SHP77 (cell line): ENCODE data around the gene CNPY3.
"Not testable (repeated sequence)": the region's sequence is repeated elsewhere in the genome, so short reads cannot be mapped to it uniquely, and the experiment has no call there.

Experiments
- DNase-seq, 2 experiments: peaks; one replicate each; lab custom pipeline; 2025; lab: John Stamatoyannopoulos, UW

CNPY3 gene

DNA sequence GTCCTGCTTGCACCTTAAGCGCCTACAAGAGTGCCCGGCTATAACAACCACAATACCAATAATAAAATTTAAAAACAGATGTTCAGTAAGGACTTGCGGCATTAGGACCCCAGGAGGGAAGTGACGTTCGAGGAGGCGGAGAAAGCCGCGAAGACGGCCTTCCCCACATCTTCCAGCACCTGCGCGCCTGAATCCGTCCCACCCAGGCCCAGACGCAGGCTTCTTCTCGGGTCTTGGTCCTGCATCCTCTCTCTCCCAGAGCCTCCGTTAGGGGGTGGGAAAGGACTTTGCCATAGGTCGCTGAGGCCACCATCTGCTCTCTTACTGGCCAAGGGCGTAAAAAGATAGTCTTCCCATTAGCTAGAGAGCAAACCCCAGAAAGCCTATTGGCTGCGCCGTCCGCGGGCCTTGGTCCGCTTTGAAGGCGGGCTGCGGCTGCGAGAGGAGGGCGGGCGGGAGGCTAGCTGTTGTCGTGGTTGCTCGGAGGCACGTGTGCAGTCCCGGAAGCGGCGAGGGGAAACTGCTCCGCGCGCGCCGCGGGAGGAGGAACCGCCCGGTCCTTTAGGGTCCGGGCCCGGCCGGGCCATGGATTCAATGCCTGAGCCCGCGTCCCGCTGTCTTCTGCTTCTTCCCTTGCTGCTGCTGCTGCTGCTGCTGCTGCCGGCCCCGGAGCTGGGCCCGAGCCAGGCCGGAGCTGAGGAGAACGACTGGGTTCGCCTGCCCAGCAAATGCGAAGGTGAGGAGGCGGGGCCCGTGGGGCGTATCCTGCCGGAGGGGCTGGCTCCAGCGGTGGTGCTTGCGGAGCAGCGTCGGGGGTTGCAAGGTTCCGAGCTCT lies at the start of gene CNPY3:
TSS of gene CNPY3 (plus strand) at position 495 of the 835 bp plus-strand sequence. CDS start at position 586, 91 bp downstream.
- DNase-seq, result peak; percentile 95 to 98

DNA sequence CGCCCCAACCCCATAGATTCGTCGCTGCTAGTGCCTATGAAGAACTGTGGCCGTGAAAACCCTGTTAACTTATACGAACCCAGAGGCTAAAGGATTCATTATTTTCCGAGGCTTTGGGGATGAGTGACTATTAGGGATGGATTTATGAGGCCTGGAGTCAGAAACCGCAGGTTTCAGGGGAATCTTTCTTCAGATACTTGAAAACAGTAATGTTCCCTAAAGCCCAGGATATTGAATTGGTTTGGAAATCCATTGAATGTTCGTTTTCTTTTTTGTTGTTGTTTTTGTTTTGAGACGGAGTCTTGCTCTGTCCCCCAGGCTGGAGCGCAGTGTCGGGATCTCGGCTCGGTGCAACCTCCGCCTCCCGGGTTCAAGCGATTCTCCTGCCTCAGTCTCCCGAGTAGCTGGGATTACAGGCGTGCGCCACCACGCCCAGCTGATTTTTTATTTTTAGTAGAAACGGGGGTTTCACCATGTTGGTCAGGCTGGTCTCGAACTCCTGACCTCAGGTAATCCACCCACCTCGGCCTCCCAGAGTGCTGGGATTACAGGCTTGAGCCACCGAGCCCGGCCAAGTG lies 49.0 kb upstream of the CNPY3 start:
- not testable (repeated sequence) for DNase-seq

DNA sequence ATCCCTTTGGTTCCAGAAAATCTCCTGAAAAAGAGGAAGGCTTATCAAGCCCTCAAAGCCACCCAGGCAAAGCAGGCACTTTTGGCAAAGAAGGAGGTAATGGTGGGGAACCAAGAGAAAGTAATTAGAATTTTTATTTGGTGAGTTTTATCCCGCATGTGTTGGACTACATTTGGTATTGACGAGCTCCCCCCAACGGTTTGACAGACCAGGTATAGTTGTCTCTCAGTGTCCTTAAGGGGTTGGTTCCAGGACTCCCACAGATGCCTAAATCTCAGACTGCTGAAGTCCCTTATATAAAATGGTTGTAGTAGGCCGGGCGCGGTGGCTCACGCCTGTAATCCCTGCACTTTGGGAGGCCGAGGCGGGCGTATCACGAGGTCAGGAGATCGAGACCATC lies 48.4 kb upstream of the CNPY3 start:
- DNase-seq, result not testable (repeated sequence)

DNA sequence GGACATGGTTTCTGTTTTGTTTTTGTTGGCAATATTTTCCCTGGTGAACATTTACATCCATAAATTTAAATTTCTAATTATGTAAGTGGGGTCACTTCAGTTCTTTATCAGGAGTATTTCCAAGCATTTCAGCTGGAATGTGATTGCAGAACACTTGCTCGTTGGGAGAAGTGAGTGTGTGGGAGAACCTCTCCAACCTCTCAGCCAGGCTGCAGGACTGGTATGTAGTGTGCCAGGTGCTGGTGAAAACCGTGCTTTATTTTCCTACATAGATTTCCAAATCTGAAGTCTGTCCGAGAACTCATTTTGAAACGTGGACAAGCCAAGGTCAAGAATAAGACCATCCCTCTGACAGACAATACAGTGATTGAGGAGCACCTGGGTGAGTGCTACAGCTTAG lies 43.6 kb upstream of the CNPY3 start:
- DNase-seq, result no peak

DNA sequence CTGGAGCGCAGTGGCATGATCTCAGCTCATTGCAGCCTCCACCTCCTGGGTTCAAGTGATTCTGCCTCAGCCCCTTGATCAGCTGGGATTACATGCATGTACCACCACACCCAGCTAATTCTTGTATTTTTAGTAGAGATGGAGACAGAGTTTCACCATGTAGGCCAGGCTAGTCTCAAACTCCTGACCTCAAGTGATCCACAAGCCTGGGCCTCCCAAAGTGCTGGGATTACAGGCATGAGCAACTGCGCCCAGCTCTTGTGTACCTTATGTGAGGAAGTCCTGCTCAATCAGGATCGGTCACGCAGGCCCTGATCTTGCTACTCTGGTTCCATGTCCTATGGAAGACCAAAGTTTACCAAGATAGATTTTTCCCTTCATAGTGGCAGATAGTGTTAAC lies 41.1 kb upstream of the CNPY3 start:
- DNase-seq, result not testable (repeated sequence)

DNA sequence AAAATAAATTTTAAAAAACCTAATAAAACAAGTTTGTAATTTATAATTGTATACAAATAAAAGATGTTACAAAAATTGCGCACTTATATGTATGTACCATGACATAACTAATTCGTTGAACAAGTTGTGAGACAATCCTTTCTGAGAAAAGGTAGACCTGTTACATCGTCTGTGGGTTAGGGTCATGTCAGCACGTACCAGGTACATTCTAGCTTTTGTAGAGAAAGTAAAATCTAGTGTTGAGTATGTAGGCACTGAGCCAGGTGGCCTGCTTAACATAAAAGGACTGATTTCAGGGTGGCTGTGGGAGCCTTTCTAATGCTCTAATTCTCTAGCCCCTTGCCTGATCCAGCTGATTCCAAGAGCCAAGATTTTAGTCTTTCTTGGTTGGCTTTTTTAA lies 39.5 kb upstream of the CNPY3 start:
- no peak for DNase-seq

DNA sequence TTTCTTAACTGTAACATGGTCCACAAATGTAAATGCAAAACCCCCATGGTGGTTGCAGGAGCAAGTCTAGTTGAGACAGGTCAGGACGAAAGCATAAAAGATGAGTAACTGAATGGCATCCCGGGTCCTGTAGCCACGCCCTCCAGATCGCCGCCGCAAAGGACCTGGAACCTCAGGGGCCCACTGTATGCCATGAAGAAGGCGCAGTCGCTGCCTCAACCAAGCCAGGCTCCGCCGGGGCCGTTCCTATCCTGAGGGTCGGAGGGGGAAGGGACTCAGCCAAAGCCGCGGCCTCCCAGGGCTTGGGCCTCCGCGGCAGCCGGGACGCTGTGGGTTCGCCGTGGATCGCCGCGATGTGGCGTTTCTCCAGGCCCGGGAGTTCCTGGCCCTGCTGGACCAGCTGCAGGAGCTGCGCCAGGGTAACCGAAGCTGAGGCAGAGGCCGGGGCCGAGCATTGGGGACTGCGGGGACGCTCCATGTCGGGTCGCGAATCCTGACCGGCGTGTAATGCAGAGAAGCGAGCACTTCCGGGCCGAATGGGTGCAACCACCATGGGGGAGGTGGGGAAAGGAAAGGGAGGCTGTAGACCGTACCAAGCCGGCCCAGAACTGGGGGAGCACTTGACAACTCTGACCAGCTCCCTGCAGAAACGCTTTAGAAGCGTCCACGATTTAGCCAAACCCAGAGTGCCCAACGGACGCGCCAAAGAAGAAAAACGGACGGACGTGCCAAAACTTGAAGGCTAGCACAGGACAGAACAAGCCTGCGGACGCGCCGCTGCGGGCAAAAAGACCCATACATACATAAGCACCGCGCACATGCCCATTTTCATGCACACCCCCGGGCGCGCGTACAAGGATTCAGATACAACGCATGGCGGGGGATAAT lies 38.7 kb upstream of the CNPY3 start:
- DNase-seq, result peak; percentile 98

DNA sequence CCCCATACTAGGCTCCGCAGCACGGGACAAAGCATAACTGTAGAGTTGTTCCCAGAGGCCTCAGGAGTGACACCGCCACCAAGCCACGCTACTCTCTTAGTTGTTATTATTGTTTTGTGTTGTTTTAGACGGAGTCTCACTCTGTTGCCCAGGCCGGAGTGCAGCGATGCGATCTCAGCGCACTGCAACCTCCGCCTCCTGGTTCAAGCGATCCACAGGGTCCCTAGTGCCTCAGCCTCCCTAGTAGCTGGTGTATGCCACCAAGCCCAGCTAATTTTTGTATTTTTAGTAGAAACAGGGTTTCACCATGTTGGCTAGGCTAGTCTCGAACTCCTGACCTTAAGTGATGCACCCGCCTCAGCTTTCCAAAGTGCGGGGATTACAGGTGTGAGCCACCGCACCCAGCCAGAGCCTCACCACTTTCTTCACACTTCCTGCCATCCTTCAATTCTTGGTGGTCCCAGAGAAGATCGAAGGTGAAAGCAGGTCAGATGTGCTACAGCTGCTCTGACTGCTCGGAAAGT lies 38.0 kb upstream of the CNPY3 start:
- no peak for DNase-seq

DNA sequence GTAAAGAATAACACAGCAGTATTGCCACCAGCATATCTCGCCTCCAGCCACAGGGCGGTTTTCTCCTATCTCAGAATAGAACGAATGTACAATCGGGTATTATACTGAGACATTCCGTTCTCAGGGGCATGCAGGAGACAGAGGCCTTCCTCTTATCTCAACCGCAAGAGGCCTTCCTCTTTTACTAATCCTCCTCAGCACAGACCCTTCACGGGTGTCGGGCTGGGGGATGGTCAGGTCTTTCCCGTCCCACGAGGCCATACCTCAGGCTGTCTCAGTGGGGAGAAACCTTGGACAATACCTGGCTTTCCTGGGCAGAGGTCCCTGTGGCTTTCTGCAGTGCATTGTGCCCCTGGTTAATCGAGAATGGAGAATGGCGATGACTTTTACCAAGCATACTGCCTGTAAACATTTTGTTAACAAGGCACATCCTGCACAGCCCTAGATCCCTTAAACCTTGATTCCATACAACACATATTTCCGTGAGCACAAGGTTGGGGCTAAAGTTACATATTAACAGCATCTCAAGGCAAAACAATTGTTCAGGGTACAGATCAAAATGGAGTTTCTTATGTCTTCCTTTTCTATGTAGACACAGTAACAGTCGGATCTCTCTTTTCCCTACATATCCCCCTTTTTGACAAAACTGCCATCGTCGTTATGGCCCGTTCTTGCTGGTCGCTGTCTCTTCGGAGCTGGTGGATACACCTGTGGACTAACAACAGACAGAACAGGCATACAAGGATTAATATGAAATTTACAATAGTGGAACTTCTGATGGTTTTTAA lies 35.0 kb upstream of the CNPY3 start:
- DNase-seq, result not testable (repeated sequence)

DNA sequence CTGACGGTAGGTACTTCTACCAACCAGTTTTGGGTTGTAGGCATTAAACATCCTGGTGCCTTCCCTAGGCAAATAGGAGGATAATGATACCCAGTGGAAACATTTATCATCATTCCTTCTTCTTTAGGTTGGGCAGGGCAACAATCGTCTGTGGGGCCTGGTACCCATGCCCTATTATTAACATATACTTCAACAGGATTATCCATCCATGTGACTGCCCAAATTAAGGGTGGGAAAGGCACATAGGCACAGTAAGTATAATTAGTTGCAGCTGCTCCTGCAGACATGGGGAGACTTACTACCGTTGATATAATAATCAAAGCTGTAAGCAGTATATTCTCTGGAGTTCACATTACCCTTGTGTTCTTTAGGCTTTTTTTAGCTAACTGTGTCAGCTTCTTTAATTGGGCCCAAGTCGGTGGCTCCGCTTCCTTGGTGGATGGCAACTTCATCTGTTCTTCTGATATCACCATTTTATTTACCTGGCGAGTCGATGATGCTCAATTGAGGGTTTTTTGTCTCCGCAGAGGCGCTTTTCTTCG lies 33.0 kb upstream of the CNPY3 start:
- no peak for DNase-seq

DNA sequence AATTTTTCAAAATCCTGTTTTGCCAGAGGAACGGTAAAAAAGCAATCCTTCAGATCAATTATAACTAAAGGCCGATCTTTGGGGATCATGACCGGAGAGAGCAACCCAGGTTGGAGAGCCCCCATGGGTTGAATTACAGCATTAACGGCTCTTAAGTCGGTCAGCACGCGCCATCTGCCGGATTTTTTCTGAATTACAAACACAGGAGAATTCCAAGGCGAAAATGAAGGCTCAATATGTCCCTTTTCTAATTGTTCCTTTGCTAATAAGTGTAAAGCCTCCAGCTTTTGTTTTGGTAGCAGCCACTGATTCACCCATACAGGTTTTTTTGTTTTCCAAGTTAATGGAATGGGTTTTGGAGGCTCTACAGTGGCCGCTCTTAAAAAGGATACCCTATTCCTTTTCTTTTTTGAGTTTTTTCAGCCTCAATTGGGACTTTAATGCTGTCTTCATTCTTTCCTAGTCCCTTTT lies 30.4 kb upstream of the CNPY3 start:
- DNase-seq, result peak; percentile 77 to 78

DNA sequence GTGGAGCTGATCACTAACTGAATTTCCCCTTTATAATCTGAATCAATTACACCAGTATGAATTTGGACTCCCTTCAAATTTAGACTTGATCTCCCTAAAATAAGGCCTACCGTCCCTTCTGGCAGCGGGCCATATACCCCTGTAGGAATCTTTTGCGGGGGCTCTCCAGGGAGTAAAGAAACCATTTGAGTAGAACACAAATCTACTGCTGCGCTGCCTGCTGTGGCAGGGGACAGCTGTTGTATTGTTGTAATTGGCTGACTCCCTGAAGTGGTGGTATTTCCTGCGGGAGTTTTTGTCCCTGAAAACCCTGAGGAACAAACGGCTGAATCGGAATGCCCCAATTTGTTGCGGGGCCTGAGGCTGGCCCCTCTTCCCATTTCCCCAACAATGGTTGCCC lies 29.4 kb upstream of the CNPY3 start:
- DNase-seq, result peak in 1 of 2 experiments; percentile 23

DNA sequence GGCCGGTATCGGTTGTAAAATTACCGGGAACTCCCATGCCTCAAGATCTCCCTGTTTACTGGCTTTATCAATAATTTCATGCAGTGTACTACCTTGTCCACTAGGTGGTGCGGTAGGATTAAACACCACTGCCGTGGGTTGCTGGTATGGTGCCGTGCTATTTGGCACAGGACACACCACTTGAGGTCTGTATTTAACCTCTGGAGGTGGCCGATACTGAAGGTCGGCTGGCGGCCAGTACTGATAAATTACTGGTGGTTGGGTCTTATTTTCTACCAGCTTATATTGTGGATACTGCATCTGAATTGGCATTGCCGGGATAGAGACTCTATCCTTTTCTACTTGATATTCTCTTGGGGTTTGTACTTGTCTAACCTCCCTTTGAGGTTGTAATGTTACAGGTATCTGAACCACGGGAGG lies 27.7 kb upstream of the CNPY3 start:
- peak; percentile 94 to 95 for DNase-seq

DNA sequence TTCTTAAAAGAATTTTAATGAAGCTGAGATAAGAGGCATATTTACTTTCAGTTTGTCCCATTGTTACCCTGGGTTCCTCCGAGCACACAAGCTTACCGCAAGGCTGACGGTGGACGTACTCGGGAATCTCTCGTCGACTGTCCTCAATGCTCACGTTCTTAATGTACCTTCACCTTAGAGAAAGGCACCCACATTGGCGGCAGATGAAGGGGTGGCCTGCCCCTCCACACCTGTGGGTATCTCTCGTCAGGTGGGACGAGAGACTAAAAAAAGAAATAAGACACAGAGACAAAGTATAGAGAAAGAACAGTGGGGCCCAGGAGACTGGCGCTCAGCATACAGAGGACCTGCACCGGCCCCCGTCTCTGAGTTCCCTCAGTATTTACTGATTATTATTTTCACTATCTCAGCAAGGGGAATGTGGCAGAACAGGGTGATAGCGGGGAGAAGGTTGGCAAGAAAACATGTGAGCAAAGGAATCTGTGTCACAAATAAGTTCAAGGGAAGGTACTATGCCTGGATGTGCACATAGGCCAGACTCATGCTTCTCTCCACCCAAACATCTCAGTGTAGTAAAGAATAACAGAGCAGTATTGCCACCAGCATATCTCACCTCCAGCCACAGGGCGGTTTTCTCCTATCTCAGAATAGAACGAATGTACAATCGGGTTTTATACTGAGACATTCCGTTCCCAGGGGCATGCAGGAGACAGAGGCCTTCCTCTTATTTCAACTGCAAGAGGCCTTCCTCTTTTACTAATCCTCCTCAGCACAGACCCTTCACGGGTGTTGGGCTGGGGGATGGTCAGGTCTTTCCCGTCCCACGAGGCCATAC lies 26.6 kb upstream of the CNPY3 start:
- peak; percentile 20 to 23 for DNase-seq

DNA sequence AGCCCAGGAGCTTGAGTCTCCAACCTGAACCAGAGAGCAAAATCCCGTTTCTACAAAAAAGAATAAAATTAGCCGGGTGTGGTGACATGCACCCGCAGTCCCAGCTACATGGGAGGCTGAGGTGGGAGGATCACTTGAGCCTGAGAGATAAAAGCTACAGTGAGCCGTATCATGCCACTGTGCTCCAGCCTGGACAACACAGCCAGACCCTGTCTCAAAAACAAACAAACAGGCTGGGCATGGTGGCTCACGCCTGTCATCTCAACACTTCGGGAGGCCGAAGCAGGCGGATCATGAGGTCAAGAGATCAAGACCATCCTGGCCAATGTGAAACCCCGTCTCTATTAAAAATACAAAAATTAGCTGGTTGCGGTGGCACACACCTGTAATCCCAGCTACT lies 24.8 kb upstream of the CNPY3 start:
- no peak for DNase-seq

DNA sequence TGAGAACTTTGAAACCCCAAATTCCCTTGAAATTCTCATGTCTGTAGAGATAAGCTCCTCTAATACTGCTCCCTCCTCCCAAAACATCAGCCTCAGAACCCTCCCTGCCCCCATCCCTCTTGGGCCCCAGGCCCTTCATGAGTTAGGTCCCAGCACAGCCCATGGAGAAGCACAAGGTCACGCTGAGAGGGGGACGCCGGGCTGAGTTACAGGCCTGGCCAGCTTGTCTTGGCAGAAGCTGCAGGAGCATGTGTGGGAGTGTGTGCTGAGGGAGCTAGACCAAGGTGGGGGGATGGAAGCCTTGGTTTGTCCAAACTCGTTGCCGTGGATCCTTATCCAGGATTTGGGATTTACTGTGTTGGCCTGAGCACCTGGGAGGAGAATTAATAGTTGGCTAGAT lies 21.9 kb upstream of the CNPY3 start:
- no peak for DNase-seq

DNA sequence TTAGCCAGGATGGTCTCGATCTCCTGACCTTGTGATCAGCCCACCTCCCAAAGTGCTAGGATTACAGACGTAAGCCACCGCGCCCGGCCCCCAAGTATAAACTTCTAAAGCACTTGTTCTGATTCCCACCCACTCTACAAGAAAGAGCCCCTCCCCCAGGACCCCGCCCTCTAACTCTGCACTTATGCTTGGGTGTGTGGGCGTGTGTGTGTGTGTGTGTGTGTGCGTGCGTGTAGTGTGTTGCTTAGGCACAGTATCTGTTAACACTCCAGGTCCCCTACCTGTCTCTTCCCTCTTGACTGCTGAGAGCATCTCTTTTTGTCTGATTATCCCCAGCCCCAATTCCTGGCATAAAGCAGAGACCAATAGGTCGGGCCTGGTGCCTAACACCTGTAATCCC lies 19.4 kb upstream of the CNPY3 start:
- no peak for DNase-seq

DNA sequence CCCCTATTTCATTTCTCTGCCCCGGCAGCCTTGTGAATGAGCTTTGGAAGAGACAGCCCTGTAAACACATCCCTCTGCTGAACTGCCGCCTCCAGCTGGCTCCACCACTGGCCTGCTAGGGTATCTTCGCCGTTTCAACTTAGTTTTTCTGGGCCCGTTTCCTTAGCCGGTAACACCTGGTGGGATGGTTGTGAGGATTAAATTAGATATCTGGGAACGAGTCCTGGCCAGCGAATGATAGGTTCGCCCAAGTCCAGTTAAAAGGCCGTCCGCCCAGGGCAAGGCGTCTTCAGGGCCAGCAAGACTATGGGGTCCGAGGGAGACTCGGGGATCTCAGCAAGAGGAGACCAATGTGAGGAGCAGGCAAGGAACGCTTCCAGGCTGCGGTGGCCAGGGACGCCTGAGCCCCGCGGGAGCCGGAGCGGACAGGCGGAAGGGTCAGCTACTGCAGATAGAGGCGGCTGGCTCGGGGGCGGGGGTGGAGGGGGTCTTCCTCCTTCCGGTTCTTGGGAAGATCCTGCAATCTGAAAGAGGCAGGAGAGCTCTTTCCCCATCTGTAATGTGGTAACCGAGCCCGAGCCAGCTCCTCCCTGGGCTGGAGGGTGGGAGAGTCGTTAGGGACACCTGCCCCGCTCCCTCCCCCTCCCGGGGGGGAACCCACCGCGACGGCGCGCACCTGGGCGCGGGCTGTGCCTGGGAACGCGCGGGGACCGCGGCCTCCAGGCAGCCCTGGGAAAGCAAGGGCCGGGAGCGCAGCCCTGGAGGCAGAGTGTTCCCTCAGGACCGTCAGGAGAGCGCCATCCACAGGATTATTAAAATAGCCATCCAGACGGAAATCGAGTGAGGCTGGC lies 17.9 kb upstream of the CNPY3 start:
- no peak for DNase-seq

DNA sequence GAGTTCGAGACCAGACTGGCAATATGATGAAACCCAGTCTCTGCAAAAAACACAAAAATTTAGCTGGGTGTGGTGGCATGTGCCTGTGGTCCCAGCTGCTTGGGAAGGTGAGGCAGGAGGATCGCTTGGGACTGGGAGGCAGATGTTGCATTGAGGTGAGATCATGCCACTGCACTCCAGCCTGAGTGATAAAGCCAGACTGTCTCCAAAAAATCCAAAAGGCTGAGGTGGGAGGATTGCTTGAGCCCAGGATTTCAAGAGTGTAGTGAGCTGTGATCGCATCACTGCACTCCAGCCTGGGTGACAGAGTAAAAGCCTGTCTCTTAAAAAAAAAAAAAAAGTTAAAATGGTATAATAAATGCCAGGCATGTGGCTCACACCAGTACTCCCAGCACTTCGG lies 14.7 kb upstream of the CNPY3 start:
- DNase-seq, result no peak
